AG04450 (cell line): ENCODE data around the gene PDE11A. TPM values are rescaled to one million over a fixed set of nuclear protein-coding genes. Genes with fewer than 3 reads are reported as not detected.

Experiments
- CTCF ChIA-PET: fragments of 300-600, 350-600 bp; formaldehyde crosslinking; extraction: SDS; loops from one replicate; lab custom pipeline; 2022; ENCODE audit warnings: antibody characterized with exemption, inconsistent platforms; lab: Charles Lee
- POLR2A ChIA-PET: fragments of 350-600 bp; formaldehyde crosslinking; extraction: SDS; loops from one replicate; lab custom pipeline; 2021; ENCODE audit warnings: antibody characterized with exemption, inconsistent platforms; lab: Yijun Ruan, JAX
- DNase-seq: peaks from one replicate; pipeline ENCODE4 v3.0.0-alpha.2; 2011; ENCODE audit warnings: low read depth, low spot score
- H3K27ac ChIP-seq: one replicate; pipeline ENCODE4 v1.5.1; 2012; ENCODE audit warnings: low read depth, low read length, control low read depth
- H3K27me3 ChIP-seq: one replicate; pipeline ENCODE4 v1.6.0; 2012; ENCODE audit warnings: low read length; ENCODE audit not compliant: control insufficient read depth, insufficient read depth
- H3K4me3 ChIP-seq: 2 replicates; pipeline ENCODE4 v1.5.1; 2011; ENCODE audit warnings: mild to moderate bottlenecking, low read depth, low read length, control low read depth
- H3K9me3 ChIP-seq: 2 replicates; pipeline ENCODE4 v1.5.1; 2012; ENCODE audit warnings: low read length; ENCODE audit not compliant: control insufficient read depth, insufficient read depth
- polyA plus RNA-seq: library from polyadenylated mRNA; depleted of rRNA; stranded (reverse); fragments of >200 nt; gene quantifications from 2 replicates; pipeline ENCODE4 v1.2.3, GENCODE V29; 2011
- TF ChIP-seq, protein P1 (sequence below): IDR thresholded peaks from 2 replicates; pipeline ENCODE4 v1.5.1; 2011; ENCODE audit warnings: low read depth, low read length, control low read depth, inconsistent platforms

Gene PDE11A
- polyA plus RNA-seq, 1 experiment, result 0.24 TPM

DNA sequence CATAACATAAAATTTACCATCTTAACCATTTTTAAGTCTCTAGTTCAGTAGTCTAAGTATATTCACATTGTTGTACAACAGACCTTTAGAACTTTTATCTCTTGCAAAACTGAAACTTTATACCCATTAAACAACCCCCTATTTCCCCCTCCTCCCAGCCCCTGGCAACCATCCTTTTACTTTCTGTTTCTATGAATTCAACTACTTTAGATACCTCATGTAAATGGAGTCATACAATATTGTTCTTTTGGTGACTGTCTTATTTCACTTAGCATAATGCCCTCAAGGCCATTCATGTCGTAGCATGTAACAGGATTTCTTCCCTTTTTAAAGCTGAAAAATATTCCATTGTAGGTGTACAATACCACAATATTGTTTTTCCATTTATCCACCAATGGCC, 129.8 kb downstream of the PDE11A start:
- CTCF ChIA-PET, result no interaction called here
- no peak overlapping the region for H3K4me3 ChIP-seq
- H3K27me3 ChIP-seq, result no peaks in the 10 kb centered on the region
- H3K27ac ChIP-seq, result no peak overlapping the region
- no peak for DNase-seq
- TF ChIP-seq, protein P1, sequence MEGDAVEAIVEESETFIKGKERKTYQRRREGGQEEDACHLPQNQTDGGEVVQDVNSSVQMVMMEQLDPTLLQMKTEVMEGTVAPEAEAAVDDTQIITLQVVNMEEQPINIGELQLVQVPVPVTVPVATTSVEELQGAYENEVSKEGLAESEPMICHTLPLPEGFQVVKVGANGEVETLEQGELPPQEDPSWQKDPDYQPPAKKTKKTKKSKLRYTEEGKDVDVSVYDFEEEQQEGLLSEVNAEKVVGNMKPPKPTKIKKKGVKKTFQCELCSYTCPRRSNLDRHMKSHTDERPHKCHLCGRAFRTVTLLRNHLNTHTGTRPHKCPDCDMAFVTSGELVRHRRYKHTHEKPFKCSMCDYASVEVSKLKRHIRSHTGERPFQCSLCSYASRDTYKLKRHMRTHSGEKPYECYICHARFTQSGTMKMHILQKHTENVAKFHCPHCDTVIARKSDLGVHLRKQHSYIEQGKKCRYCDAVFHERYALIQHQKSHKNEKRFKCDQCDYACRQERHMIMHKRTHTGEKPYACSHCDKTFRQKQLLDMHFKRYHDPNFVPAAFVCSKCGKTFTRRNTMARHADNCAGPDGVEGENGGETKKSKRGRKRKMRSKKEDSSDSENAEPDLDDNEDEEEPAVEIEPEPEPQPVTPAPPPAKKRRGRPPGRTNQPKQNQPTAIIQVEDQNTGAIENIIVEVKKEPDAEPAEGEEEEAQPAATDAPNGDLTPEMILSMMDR, result no peak
- POLR2A ChIA-PET, result no interaction called here
- no peaks in the 10 kb centered on the region for H3K9me3 ChIP-seq

DNA sequence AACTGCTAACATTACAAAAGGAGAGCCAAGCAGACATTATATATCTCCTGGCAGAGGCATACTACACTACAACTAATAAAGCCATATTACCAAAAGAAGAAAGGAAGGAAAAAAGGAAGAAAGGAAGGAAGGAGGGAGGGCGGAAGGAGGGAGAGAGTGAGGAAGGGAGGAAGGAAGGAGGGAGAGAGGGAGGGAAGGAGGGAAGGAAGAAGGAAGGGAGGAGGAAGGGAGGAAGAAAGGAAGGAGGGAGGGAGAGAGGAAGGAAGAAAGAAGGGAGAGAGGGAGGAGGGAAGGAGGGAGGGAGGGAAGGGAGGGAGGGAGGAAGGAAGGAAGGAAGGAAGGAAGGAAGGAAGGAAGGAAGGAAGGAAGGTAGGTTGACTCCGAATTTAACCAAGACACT, 133.4 kb downstream of the PDE11A start:
- H3K27ac ChIP-seq, result no peak overlapping the region
- no peak for DNase-seq
- ChIA-PET CTCF (no interaction called here), POLR2A (no interaction called here)
- TF ChIP-seq, protein P1, result no peak
- H3K9me3 ChIP-seq, result no peaks in the 10 kb centered on the region
- no peak overlapping the region for H3K4me3 ChIP-seq
- H3K27me3 ChIP-seq, result no peaks in the 10 kb centered on the region

DNA sequence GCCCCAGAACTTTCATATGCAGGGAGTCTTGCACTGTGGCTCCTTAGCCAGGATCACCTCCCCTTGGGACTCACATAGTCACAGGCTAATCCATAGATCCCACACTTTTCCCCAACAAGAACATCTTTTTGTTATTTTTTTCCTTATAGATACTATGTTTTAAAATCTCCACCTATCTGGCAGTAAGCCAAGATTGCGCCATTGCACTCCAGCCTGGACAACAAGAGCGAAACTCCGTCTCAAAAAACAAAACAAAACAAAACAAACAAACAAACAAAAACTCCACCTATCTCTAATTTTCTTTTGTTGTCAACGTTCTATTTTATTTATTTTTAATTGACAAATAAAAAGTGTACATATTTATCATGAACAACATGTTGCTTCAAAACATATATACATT, 141.7 kb downstream of the PDE11A start:
- Histone ChIP-seq H3K9me3 (no peaks in the 10 kb centered on the region), H3K27ac (no peak overlapping the region), H3K4me3 (no peak overlapping the region), H3K27me3 (no peaks in the 10 kb centered on the region)
- ChIA-PET CTCF (no interaction called here), POLR2A (no interaction called here)
- DNase-seq, result no peak
- TF ChIP-seq, protein P1, result no peak

DNA sequence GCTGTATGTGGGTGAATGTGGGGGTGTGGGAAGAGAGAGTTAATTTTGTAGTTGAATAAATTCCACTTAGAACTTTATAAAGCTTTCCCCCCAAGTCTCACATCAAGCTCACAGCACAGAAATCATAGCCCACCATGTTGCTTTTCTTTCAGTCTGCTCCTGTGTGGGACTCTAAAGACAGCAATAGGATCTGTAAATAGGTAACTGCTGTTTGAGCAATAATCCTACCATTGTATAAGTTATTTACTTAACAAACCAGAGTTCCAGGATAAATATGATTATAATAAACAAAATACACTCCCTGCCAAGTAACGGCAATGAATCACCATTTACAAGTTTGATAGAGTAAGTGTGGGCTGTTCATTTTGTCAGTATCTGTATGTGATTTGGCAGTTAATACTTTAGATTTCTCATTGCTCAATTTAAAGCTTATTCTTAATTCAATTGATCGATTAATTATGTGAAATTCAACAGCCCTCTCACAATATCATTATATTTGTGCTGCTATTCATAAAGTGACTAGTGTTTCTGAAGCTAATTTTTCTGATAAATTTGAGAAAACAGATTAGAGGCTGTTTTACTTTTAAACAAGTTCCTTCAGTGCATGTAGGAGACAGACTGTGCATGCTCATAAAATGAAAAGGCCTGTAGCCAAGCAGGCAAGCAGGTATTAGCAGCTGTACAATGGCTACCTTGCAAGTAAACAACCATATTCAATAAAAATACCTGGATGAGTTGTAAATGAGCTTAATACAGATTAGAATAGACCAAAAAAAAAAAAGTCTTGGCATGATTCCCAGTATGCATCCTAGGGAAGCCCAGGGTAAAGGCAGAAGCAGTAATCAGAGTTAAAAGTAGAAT, 142.7 kb downstream of the PDE11A start:
- CTCF ChIA-PET, result interaction anchor here (0.8 to 1.4 kb wide), 2 partner anchors 23 to 771 kb away, joined by 3 to 4 read pairs; no protein-coding TSS in a partner anchor
- H3K27me3 ChIP-seq, result no peaks in the 10 kb centered on the region
- DNase-seq, result no peak
- no peaks in the 10 kb centered on the region for H3K9me3 ChIP-seq
- TF ChIP-seq, protein P1, result no peak
- H3K27ac ChIP-seq, result no peak overlapping the region
- POLR2A ChIA-PET, result interaction anchor here (0.6 kb wide), 1 partner anchor 765 kb away, joined by 3 read pairs; no protein-coding TSS in a partner anchor
- H3K4me3 ChIP-seq, result no peak overlapping the region

DNA sequence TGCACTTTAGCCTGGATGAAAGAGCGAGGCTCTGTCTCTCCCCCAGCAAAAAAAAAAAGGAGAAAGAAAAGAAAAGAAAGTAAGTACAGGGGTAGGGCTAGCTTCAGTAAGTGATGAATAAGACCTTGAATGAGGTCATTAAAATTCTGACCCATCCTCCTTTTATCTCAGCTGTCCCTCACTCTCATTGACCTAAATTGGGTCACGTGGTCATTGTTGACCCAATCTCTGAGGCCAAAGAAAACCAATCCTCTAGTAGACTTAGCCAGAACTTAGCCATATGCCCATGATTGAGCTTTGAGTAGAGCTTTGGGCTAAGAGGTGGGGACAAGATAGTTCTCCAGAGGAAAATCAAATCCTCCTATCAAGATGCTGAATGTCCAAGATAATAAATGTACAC, 149.3 kb downstream of the PDE11A start:
- no peak overlapping the region for H3K27ac ChIP-seq
- ChIA-PET POLR2A (no interaction called here), CTCF (interaction anchor here (1.0 to 1.2 kb wide), 2 partner anchors 16 to 18 kb away, joined by 3 to 6 read pairs; no protein-coding TSS in a partner anchor)
- H3K4me3 ChIP-seq, result no peak overlapping the region
- H3K9me3 ChIP-seq, result no peaks in the 10 kb centered on the region
- no peaks in the 10 kb centered on the region for H3K27me3 ChIP-seq
- TF ChIP-seq, protein P1, result no peak
- no peak for DNase-seq
